Mesenchymal stem cell (in vitro differentiated cells and primary cell): Measurements from ENCODE around the gene CCNYL1.

Experiments used
- DNase-seq: peaks from one replicate; pipeline ENCODE4 v3.0.0-alpha.2; 2013
- H2AFZ ChIP-seq: one replicate; pipeline ENCODE4 v1.6.1; 2013; ENCODE audit warnings: low read depth, mild to moderate bottlenecking, control low read depth, inconsistent platforms, low read length, moderate library complexity
- H2AK5ac ChIP-seq: 2 replicates; pipeline ENCODE4 v1.6.1; 2013; ENCODE audit warnings: low read length, moderate library complexity, mild to moderate bottlenecking, inconsistent platforms; ENCODE audit not compliant: severe bottlenecking
- H2BK120ac ChIP-seq: one replicate; pipeline ENCODE4 v1.6.1; 2013; ENCODE audit warnings: low read depth, mild to moderate bottlenecking, inconsistent platforms, low read length, moderate library complexity
- H2BK12ac ChIP-seq, 2 experiments: one replicate each; pipeline ENCODE4 v1.6.1; 2013; ENCODE audit warnings: inconsistent platforms in 2 of 2, low read length in 2 of 2, mild to moderate bottlenecking in 2 of 2, moderate library complexity in 2 of 2, control low read depth in 1 of 2
- H2BK15ac ChIP-seq: one replicate; pipeline ENCODE4 v1.6.1; 2013; ENCODE audit warnings: mild to moderate bottlenecking, low read depth, inconsistent platforms; ENCODE audit not compliant: poor library complexity, severe bottlenecking
- H2BK5ac ChIP-seq: 2 replicates; pipeline ENCODE4 v1.6.1; 2013; ENCODE audit warnings: low read depth, mild to moderate bottlenecking, low read length, control low read depth, inconsistent platforms; ENCODE audit not compliant: poor library complexity, severe bottlenecking
- H3K14ac ChIP-seq, 2 experiments: one replicate each; pipeline ENCODE4 v1.6.1; 2013; ENCODE audit warnings: inconsistent platforms in 2 of 2, low read length in 2 of 2, control low read depth in 1 of 2, mild to moderate bottlenecking in 1 of 2, moderate library complexity in 1 of 2
- H3K18ac ChIP-seq, 2 experiments: one replicate each; pipeline ENCODE4 v1.6.1; 2013; ENCODE audit warnings: inconsistent platforms in 2 of 2, low read length in 2 of 2, control low read depth in 1 of 2, low read depth in 1 of 2, mild to moderate bottlenecking in 1 of 2
- H3K23ac ChIP-seq, 2 experiments: one replicate each; pipeline ENCODE4 v1.6.1; 2013; ENCODE audit warnings: inconsistent platforms in 2 of 2, low read length in 2 of 2, mild to moderate bottlenecking in 2 of 2, moderate library complexity in 2 of 2, control low read depth in 1 of 2
- H3K27ac ChIP-seq: 2 replicates; pipeline ENCODE4 v1.5.1; 2013; ENCODE audit warnings: mild to moderate bottlenecking, moderate library complexity, low read length, control low read depth, inconsistent platforms; ENCODE audit not compliant: poor library complexity, severe bottlenecking
- H3K27me3 ChIP-seq, 2 experiments: 2 replicates each; pipeline versions ENCODE4 v1.6.1 to v1.7.0; 2013; ENCODE audit warnings: low read length in 2 of 2, mild to moderate bottlenecking in 2 of 2, moderate library complexity in 2 of 2, control low read depth in 1 of 2, inconsistent platforms in 1 of 2; ENCODE audit not compliant: control insufficient read depth in 1 of 2, insufficient read depth in 1 of 2
- H3K36me3 ChIP-seq, 2 experiments: 2 replicates each; pipeline versions ENCODE4 v1.6.1 to v1.7.0; 2013; ENCODE audit warnings: low read length in 2 of 2, control low read depth in 1 of 2, inconsistent platforms in 1 of 2, low read depth in 1 of 2, mild to moderate bottlenecking in 1 of 2; ENCODE audit not compliant: insufficient read depth in 2 of 2, control insufficient read depth in 1 of 2
- H3K4ac ChIP-seq, 2 experiments: one replicate each; pipeline ENCODE4 v1.6.1; 2013; ENCODE audit warnings: inconsistent platforms in 2 of 2, low read length in 2 of 2, mild to moderate bottlenecking in 2 of 2, moderate library complexity in 2 of 2, control low read depth in 1 of 2, low read depth in 1 of 2
- H3K4me1 ChIP-seq: 2 replicates; pipeline ENCODE4 v1.6.1; 2013; ENCODE audit warnings: low read depth, low read length, control low read depth; ENCODE audit not compliant: control insufficient read depth, insufficient read depth
- H3K4me2 ChIP-seq: 2 replicates; pipeline ENCODE4 v1.6.1; 2013; ENCODE audit warnings: low read length, mild to moderate bottlenecking, inconsistent platforms; ENCODE audit not compliant: poor library complexity, severe bottlenecking
- H3K4me3 ChIP-seq, 2 experiments: 2 replicates each; pipeline versions ENCODE4 v1.5.1 to v1.7.0; 2013; ENCODE audit warnings: low read length in 2 of 2, mild to moderate bottlenecking in 2 of 2, control low read depth in 1 of 2, low read depth in 1 of 2; ENCODE audit not compliant: insufficient read depth in 1 of 2
- H3K79me1 ChIP-seq: replicated peaks from 2 replicates; pipeline ENCODE4 v1.6.1; 2013; ENCODE audit warnings: mild to moderate bottlenecking, control low read depth, low read length, inconsistent platforms; ENCODE audit not compliant: poor library complexity, severe bottlenecking
- H3K9ac ChIP-seq: 2 replicates; pipeline ENCODE4 v1.7.0; 2013; ENCODE audit warnings: mild to moderate bottlenecking, low read length, moderate library complexity
- H3K9me3 ChIP-seq: 2 replicates; pipeline ENCODE4 v1.7.0; 2013; ENCODE audit warnings: mild to moderate bottlenecking, low read length; ENCODE audit not compliant: control insufficient read depth
- H4K8ac ChIP-seq: one replicate; pipeline ENCODE4 v1.6.1; 2013; ENCODE audit warnings: inconsistent platforms, mild to moderate bottlenecking, low read length, moderate library complexity
- H4K91ac ChIP-seq: one replicate; pipeline ENCODE4 v1.6.1; 2013; ENCODE audit warnings: mild to moderate bottlenecking, low read length, inconsistent platforms
- WGBS: methylation state at CpG from one replicate; pipeline ENCODE4 v1.1.7; 2013; ENCODE audit warnings: mixed read lengths; 5-methylcytosine and 5-hydroxymethylcytosine counted together

The CCNYL1 gene

DNA sequence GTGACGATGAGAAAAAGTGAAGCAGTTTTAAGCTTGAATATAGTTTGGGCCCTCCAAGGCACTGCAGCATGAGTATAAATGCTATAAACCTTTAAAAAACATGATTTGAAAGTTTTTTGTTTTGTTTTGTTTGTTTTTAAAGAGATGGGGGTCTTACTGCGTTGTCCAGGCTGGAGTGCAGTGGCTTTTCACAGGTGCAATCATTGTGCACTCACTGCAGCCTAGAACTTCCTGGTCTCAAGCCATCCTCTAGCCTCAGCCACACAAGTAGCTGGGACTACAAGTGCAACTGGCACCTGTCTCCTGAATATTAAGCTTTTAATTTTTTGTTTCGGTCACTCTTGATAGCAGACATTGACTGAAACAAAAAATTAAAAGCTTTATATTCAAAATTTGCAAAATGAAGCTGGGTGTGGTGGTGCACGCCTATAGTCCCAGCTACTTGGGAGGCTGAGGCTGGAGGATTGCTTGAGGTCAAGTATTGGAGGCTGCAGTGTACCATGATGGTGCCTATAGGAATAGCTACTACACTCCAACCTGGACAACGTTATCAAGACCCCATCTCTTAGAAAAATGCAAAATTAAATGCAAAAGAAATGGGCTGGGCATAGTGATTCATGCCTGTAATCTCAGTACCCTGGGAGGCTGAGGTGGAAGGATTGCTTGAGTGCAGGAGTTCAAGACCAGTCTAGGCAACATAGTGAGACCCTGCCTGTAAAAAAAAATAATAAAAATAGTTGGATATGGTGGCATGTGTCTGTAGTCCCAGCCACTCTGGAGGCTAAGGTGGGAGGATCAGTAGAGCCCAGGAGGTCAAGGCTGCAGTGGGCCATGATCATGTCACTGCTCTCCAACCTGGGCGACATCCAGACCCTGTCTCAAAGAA, 43.3 kb downstream of the CCNYL1 start:
- Histone ChIP-seq H2AFZ (no peak overlapping the region), H3K4me1 (no peaks in the 10 kb centered on the region), H3K36me3 (peaks cover 3 to 31% of the 10 kb centered on the region in 2 experiments), H3K79me1 (no peaks in the 10 kb centered on the region), H3K27me3 (no peaks in the 10 kb centered on the region), H3K9ac (no peak overlapping the region), H3K9me3 (no peaks in the 10 kb centered on the region), H2BK5ac (no peak overlapping the region), H3K14ac (no peak overlapping the region), H3K4me3 (no peak overlapping the region), H3K27ac (no peak overlapping the region), H2BK15ac (no peak overlapping the region), H2AK5ac (no peak overlapping the region), H3K4me2 (no peak overlapping the region), H3K4ac (no peak overlapping the region), H4K8ac (no peak overlapping the region), H2BK120ac (no peak overlapping the region), H2BK12ac (no peak overlapping the region), H4K91ac (no peak overlapping the region), H3K18ac (no peak overlapping the region), H3K23ac (no peak overlapping the region)
- DNase-seq: no peak
- 96% methylated on average over 3 of the region's 6 CpGs for whole genome bisulfite sequencing

DNA sequence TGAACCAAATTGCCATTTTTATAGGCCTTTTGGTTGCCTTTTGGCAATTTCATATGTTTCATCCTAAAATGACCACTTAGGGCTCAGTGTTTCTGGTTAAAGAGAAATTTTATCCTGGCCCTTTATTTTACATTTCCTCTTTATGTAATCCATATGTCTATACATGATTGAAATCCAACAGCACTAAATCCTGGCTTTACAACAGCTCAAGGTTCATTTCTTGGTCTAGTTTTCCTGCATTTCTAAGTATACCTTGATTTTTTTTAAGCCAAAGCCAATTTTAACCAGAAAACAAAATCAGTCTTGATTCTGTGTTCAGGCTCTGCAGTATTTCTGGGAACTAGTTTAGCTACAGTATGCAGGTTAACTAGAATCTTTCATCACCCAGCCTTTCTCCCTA, 46.6 kb downstream of the CCNYL1 start:
- Histone ChIP-seq H2BK15ac (no peak overlapping the region), H3K79me1 (no peaks in the 10 kb centered on the region), H3K4me2 (no peak overlapping the region), H3K4ac (no peak overlapping the region), H3K27ac (no peak overlapping the region), H2AK5ac (no peak overlapping the region), H2BK120ac (no peak overlapping the region), H3K36me3 (peaks cover 3 to 16% of the 10 kb centered on the region in 2 experiments), H2BK5ac (no peak overlapping the region), H2AFZ (no peak overlapping the region), H3K9me3 (no peaks in the 10 kb centered on the region), H3K4me1 (no peaks in the 10 kb centered on the region), H2BK12ac (no peak overlapping the region), H3K27me3 (no peaks in the 10 kb centered on the region), H3K9ac (no peak overlapping the region), H3K23ac (no peak overlapping the region), H4K91ac (no peak overlapping the region), H3K14ac (no peak overlapping the region), H4K8ac (no peak overlapping the region), H3K4me3 (no peak overlapping the region), H3K18ac (no peak overlapping the region)
- no peak for DNase-seq

DNA sequence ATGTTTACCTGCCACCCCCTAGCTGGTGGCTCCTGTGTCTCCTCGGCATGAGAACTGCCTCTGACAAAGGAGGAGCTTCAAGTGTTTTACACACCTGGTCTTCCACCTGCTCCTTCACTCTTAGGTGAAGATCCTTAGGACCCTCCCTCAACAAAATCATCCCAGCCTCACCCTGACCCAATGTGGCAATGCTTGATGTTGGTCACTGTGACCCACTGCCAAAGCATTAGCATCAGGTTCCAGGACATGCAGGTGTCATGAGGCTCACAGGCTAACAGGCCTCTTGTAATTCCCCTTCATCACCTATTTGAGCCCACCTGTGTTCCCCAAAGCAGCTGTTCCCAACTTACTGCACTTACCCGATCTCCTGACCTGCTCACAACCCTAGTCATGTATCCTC, 48.5 kb downstream of the CCNYL1 start:
- Histone ChIP-seq H3K36me3 (peaks cover 0 to 3% of the 10 kb centered on the region in 2 experiments), H2AFZ (no peak overlapping the region), H3K14ac (no peak overlapping the region), H3K4me2 (no peak overlapping the region), H3K4me3 (no peak overlapping the region), H2BK120ac (no peak overlapping the region), H4K91ac (no peak overlapping the region), H3K18ac (no peak overlapping the region), H2AK5ac (no peak overlapping the region), H3K23ac (no peak overlapping the region), H3K9ac (no peak overlapping the region), H3K27me3 (no peaks in the 10 kb centered on the region), H2BK12ac (no peak overlapping the region), H3K27ac (no peak overlapping the region), H3K79me1 (peaks cover 4% of the 10 kb centered on the region), H3K9me3 (no peaks in the 10 kb centered on the region), H4K8ac (no peak overlapping the region), H3K4me1 (no peaks in the 10 kb centered on the region), H2BK5ac (no peak overlapping the region), H3K4ac (no peak overlapping the region), H2BK15ac (no peak overlapping the region)
- DNase-seq: no peak
- WGBS: 90% methylated on average over 2 of the region's 2 CpGs

DNA sequence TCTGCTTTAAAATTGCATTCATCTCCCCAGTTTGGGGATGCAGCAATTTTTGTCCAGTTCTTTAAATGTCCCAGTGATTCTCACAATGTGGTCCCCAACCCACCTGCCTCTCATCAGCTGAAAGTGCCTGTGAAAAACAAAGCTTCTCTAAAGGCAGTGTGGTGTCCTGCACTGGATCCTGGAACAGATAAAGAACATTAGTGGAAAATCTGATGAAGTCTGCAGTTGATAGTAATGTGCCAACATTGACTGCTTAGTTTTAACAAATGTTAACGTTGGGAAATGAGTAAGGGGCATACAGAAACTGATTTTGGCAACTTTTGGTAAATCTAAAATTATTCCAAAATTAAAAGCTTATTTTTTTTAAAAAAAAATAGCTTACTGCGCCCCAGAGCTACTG, 49.0 kb downstream of the CCNYL1 start:
- Histone ChIP-seq H2BK5ac (no peak overlapping the region), H2AFZ (no peak overlapping the region), H3K4me1 (no peaks in the 10 kb centered on the region), H3K27ac (no peak overlapping the region), H3K4ac (no peak overlapping the region), H3K18ac (no peak overlapping the region), H4K8ac (no peak overlapping the region), H3K9ac (no peak overlapping the region), H2BK12ac (no peak overlapping the region), H2AK5ac (no peak overlapping the region), H2BK120ac (no peak overlapping the region), H3K23ac (no peak overlapping the region), H3K4me2 (no peak overlapping the region), H2BK15ac (no peak overlapping the region), H3K36me3 (peaks cover 0 to 3% of the 10 kb centered on the region in 2 experiments), H3K9me3 (no peaks in the 10 kb centered on the region), H3K4me3 (no peak overlapping the region), H3K79me1 (peaks cover 4% of the 10 kb centered on the region), H4K91ac (no peak overlapping the region), H3K14ac (no peak overlapping the region), H3K27me3 (no peaks in the 10 kb centered on the region)
- WGBS: 95% methylated on average over 1 of the region's 2 CpGs
- DNase-seq: no peak
